B cell (primary cell): Measurements from ENCODE around the gene SAMD4B.

Experiments
- EZH2 ChIP-seq: IDR thresholded peaks from 2 replicates; pipeline ENCODE4 v1.6.1; 2012; ENCODE audit warnings: borderline replicate concordance, low read depth, mild to moderate bottlenecking, moderate library complexity, low read length; ENCODE audit not compliant: insufficient read depth, poor library complexity, severe bottlenecking
- TF ChIP-seq, protein P1 (sequence below): fragments of 200-600 bp; IDR thresholded peaks from one replicate; pipeline ENCODE4 v1.8.0; 2022; ENCODE audit warnings: antibody characterized with exemption, mild to moderate bottlenecking

DNA sequence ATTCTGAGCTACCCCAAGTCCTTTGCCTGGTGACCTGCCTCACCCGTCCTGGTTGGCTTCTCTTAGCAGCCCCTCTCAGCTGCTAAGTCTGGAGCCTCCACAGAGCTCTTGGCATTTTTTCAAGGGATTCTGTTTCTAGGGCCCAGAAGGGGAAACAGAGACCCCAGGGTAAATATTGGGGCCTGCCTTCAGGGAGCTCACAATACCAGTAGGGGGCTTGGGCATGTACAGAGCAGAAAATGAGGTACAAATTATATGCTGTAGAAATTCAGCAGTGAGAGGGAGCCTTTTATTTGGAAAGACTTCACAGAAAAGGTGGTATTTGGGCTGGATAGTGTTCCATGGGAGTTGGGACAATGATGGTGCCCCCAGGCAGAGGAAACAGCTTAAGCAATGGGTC, 3.7 kb downstream of the SAMD4B start:
- TF ChIP-seq, protein P1, sequence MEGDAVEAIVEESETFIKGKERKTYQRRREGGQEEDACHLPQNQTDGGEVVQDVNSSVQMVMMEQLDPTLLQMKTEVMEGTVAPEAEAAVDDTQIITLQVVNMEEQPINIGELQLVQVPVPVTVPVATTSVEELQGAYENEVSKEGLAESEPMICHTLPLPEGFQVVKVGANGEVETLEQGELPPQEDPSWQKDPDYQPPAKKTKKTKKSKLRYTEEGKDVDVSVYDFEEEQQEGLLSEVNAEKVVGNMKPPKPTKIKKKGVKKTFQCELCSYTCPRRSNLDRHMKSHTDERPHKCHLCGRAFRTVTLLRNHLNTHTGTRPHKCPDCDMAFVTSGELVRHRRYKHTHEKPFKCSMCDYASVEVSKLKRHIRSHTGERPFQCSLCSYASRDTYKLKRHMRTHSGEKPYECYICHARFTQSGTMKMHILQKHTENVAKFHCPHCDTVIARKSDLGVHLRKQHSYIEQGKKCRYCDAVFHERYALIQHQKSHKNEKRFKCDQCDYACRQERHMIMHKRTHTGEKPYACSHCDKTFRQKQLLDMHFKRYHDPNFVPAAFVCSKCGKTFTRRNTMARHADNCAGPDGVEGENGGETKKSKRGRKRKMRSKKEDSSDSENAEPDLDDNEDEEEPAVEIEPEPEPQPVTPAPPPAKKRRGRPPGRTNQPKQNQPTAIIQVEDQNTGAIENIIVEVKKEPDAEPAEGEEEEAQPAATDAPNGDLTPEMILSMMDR = no peak
- no peak for TF ChIP-seq EZH2
